Eye (tissue), 1 donor: ENCODE results near the gene TM9SF1.
"Not testable (repeated sequence)": the region's sequence is repeated elsewhere in the genome, so short reads cannot be mapped to it uniquely, and the experiment has no call there.

Experiments
- DNase-seq: peaks from one replicate; pipeline ENCODE4 v3.0.0-alpha.2; 2015

The TM9SF1 gene

DNA sequence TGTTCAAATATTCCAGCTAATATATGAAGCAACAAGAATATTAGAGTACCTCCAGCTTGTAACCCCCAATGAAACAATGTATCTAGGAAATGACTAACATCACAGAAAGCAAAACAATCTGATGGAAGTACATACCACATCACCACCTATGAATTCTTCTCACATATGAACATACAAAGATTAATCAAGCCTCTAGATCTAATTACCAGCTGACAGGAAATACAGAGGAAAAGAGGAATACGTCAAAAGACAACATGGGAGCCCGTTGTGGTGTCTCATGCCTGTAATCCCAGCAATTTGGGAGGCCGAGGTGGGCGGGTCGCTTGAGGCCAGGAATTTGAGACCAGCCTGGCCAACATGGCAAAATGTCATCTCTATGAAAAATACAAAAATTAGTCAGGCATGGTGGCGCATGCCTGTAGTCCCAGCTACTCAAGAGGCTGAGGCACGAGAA is 29.4 kb upstream of the TM9SF1 start:
- DNase-seq = no peak

- not testable (repeated sequence) for DNase-seq
These were observed 27.7 kb upstream of the TM9SF1 start for GRCh38 chr14:24222987-24223386.

GRCh38 chr14:24219521-24219920 is 24.3 kb upstream of the TM9SF1 start:
- no peak for DNase-seq

DNA sequence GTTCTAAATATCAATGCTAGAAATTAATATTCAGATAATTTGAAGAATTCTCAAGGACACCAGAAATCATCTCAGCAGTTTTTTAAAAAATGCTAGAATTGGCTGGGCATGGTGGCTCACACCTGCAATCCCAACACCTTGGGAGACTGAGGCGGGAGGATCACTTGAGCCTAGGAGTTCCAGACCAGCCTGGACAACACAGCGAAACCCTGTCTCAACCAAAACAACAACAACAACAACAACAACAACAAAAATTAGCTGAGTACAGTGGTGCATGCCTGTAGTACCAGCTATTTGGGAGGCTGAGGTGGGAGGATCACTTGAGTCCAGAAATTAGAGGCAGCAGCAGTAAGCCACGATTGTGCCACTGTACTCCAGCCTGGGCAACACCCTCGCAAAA is 23.8 kb upstream of the TM9SF1 start:
- DNase-seq = no peak

- DNase-seq = not testable (repeated sequence)
These were observed 21.6 kb upstream of the TM9SF1 start for GRCh38 chr14:24216876-24217275.

- DNase-seq = no peak
These were observed 21.1 kb upstream of the TM9SF1 start for GRCh38 chr14:24216345-24216699.

- peak; percentile 96 for DNase-seq
These were observed 20.5 kb upstream of the TM9SF1 start, which contains the start of gene MDP1 for GRCh38 chr14:24215495-24216344. Gene MDP1 (minus strand): TSS chr14:24216066. CDS start chr14:24215955, 111 bp downstream.

- DNase-seq = no peak
These were observed 18.8 kb upstream of the TM9SF1 start for GRCh38 chr14:24213866-24214662.

DNA sequence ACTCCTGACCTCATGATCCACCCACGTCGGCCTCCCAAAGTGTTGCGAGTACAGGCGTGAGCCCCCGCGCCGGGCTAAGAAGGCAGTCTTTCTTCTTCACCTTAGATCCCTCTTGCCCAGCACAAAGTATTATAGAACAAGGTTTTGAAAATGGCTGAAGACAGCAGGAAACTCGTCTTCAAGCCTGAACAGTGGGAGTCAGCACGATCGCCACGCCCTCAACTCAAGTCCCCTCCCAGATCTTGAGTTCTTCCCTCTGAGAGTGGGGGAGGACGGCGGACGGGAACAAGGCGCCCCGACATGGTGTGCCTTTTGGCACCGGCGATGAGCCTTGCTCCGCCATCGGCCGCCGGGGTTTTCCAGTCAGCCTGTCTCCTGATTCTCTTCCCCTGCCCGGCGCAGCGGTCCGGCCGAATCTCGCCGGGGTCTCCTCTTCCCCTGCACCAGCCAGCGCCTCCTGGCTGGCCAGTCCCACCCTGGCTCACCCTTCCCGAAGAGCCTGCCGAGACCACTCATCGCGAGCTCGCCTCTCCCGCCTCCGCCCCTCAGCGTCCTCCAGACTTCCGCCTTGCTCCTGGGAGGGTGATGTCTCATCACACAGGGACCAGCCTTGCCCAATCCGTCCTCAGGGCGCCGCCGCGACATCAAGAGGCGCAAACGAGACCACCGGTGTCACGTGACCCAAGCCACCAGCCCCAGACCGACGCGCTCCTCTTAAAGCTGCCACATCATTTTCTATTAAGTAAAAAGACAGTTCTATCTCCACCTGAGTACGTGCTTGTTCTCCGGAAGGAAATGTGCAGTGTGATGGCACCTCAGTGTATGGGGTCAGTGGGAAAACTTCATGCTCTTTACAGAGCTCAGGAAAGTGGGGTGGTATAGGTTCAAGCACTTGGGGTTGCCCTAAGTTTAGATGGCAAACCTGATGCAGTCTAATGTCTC is 18.0 kb upstream of the TM9SF1 start, which contains the start of gene CHMP4A:
Gene CHMP4A (minus strand): TSS at position 565 of the 942 bp plus-strand sequence. CDS start 49 bp downstream, at position 516.
- peak; percentile 99 for DNase-seq

- no peak for DNase-seq
These were observed 16.1 kb upstream of the TM9SF1 start for GRCh38 chr14:24211311-24211710.

DNA sequence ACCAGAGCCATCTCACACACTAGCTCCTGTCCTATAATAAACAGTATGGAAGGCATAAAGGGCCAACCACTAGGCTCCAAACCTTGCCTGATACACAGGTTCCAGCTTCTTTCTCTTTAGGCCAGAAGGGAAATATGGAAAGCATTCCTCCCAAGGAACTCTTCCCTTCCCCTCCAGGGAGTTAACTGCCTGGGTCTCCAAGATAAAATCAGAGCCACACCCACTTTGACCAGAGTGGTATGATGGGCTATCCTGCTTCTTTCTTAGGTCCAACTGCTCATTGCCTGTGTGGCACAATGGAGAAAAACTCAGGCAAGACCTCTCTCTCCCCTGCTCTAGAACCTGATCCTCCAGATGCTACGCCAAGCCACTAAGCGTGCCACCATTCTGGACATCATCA is 12.4 kb upstream of the TM9SF1 start:
- no peak for DNase-seq

GRCh38 chr14:24207104-24207551 is 11.9 kb upstream of the TM9SF1 start:
- no peak for DNase-seq

GRCh38 chr14:24206260-24207103 is 11.2 kb upstream of the TM9SF1 start:
- no peak for DNase-seq

- no peak for DNase-seq
These were observed 9.2 kb upstream of the TM9SF1 start for GRCh38 chr14:24204163-24205146.

DNA sequence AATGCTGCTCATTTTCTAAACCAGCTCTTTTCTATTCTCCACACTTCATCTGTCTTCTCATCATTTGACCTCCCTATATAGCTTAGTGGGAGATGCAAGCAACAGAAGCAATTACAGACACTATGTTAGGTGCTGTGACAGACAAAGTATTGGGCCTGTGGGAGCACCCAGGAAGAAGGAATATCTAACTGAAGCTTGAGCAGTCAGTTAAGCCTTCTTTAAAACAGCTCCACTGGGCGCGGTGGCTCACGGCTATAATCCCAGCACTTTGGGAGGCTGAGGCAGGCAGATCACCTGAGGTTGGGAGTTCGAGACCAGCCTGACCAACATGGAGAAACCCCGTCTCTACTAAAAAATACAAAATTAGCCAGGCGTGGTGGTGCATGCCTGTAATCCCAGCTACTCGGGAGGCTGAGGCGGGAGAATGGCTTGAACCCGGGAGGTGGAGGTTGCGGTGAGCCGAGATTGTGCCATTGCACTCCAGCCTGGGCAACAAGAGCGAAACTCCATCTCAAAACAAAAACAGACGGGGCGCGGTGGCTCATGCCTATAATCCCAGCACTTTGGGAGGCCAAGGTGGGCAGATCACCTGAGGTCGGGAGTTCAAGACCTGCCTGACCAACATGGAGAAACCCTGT is 8.1 kb upstream of the TM9SF1 start:
- not testable (repeated sequence) for DNase-seq

DNA sequence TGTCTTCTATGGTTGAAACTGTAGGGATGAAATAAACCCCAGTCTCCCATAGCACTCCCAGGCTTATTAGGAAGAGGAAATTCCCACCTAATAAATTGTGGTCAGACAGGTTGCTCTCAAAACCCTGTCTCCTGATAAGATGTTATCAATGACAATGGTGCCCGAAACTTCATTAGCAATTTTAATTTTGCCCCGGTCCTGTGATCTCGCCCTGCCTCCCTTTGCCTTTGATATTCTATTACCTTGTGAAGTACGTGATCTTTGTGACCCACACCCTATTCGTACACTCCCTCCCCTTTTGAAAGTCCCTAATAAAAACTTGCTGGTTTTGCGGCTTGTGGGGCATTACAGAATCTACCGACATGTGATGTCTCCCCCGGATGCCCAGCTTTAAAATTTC is 7.3 kb upstream of the TM9SF1 start:
- DNase-seq = not testable (repeated sequence)

DNA sequence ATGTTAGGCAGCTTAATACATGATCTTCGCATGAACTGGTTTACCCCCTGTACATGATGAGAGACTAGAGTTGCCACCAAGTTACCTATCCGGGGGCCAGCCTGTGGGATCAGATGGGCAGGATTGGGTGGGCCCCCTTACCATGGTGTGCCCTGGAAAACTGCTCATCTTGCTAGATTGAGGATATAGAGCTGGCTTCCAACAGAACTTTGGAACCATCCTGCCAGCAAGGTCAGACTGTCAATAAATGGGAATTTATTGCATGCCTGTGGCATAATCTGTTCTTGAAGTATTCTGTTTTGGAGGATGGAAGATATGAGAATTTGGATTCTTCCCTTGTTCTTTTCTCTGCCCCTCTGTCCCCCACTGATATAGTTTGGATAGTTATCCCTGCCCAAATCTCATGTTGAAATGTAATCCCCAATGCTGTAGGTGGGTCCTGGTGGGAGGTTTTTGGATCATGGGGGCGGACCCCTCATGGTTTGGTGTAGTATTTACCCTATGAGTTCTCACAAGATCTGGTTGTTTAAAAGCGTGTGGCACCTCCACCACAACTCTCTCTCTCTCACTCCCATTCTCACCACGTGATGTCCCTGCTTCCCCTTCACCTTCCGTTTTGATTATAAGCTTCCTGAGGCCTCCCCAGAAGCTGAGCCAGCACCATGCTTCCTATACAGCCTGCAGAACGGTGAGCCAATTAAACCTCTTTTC is 3.7 kb upstream of the TM9SF1 start:
- no peak for DNase-seq

DNA sequence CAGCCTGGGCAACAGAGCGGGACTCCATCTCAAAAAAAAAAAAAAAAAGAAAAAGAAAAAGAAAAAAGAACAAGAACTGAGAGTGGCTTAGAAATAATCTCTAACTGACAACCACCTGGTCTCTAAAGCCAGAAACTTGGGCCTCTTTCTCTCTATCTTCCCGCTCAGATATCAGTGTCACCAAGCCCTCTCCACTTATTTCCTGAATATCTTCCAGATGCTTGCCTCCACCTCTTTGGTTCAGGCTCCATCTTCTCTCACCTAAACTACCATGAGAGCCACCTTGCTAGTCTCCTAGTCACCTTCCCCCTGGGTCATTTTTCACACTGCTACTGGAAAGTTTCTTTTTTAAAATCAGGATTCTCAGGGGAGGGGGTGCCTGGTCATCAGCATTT is 1.8 kb upstream of the TM9SF1 start:
- DNase-seq = no peak
